ENCODE measurements around the gene ZBTB9. TPM values are rescaled to one million over a fixed set of nuclear protein-coding genes. Genes with fewer than 3 reads are reported as not detected.

The ZBTB9 gene
- total RNA-seq, 1 experiment from 2014 or later, result 18.1 TPM

GRCh38 chr6:33416386-33417127 is 37.8 kb upstream of the ZBTB9 start:
- CTCF ChIA-PET, result no interaction called here
- H3K27me3 Mint-ChIP-seq (ENCODE audit: unreplicated experiment), result peaks cover 17% of the 10 kb centered on the region

GRCh38 chr6:33417128-33417902 is 37.1 kb upstream of the ZBTB9 start:
- CTCF ChIA-PET, result interaction anchor here (1.2 to 1.6 kb wide), 2 partner anchors 22 to 162 kb away, joined by 3 to 4 read pairs; partner anchors contain the start of gene BAK1
- H3K27ac Mint-ChIP-seq (ENCODE audit: unreplicated experiment), result peak overlapping the region; percentile 98
- peaks cover 25% of the 10 kb centered on the region for H3K27me3 Mint-ChIP-seq (ENCODE audit: unreplicated experiment)
- TSS peak; percentile 90 for BruUV-seq (replicated peaks)
- intact Hi-C loops (cut with micrococcal nuclease; ENCODE audit: unreplicated experiment), result no loop called here
- peak overlapping the region; percentile 90 for H3K4me3 Mint-ChIP-seq (ENCODE audit: low read depth, unreplicated experiment)
- peaks cover 60% of the 10 kb centered on the region for H3K36me3 Mint-ChIP-seq (ENCODE audit: insufficient read depth, unreplicated experiment)
- TF ChIP-seq, protein P1, sequence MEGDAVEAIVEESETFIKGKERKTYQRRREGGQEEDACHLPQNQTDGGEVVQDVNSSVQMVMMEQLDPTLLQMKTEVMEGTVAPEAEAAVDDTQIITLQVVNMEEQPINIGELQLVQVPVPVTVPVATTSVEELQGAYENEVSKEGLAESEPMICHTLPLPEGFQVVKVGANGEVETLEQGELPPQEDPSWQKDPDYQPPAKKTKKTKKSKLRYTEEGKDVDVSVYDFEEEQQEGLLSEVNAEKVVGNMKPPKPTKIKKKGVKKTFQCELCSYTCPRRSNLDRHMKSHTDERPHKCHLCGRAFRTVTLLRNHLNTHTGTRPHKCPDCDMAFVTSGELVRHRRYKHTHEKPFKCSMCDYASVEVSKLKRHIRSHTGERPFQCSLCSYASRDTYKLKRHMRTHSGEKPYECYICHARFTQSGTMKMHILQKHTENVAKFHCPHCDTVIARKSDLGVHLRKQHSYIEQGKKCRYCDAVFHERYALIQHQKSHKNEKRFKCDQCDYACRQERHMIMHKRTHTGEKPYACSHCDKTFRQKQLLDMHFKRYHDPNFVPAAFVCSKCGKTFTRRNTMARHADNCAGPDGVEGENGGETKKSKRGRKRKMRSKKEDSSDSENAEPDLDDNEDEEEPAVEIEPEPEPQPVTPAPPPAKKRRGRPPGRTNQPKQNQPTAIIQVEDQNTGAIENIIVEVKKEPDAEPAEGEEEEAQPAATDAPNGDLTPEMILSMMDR (IDR thresholded peaks at IDR 0.05; ENCODE audit: unreplicated experiment), result no peak
- H3K9me3 Mint-ChIP-seq (ENCODE audit: low read depth, unreplicated experiment), result no peaks in the 10 kb centered on the region
- peak; percentile 33 for DNase-seq
- H3K4me1 Mint-ChIP-seq (ENCODE audit: low read depth, unreplicated experiment), result peaks cover 25% of the 10 kb centered on the region

More at GRCh38 chr6:33416386-33417127, 37.8 kb upstream of the ZBTB9 start:
- no peaks in the 10 kb centered on the region for H3K9me3 Mint-ChIP-seq (ENCODE audit: low read depth, unreplicated experiment)
- peak overlapping the region; percentile 98 for H3K27ac Mint-ChIP-seq (ENCODE audit: unreplicated experiment)
- H3K4me1 Mint-ChIP-seq (ENCODE audit: low read depth, unreplicated experiment), result peaks cover 30% of the 10 kb centered on the region
- H3K36me3 Mint-ChIP-seq (ENCODE audit: insufficient read depth, unreplicated experiment), result peaks cover 67% of the 10 kb centered on the region
- DNase-seq, result no peak
- TF ChIP-seq, protein P1 (IDR thresholded peaks at IDR 0.05; ENCODE audit: unreplicated experiment), result no peak
- no TSS peak for BruUV-seq (replicated peaks)
- intact Hi-C loops (cut with micrococcal nuclease; ENCODE audit: unreplicated experiment), result no loop called here
- peak overlapping the region; percentile 90 for H3K4me3 Mint-ChIP-seq (ENCODE audit: low read depth, unreplicated experiment)

GRCh38 chr6:33417903-33418689 is 36.3 kb upstream of the ZBTB9 start, which contains the start of gene CUTA:
Gene CUTA, minus strand, starts transcription at chr6:33418107. Its CDS starts 107 bp downstream, at chr6:33418000.
- intact Hi-C loops (cut with micrococcal nuclease; ENCODE audit: unreplicated experiment), result no loop called here
- H3K27ac Mint-ChIP-seq (ENCODE audit: unreplicated experiment), result peak within 1 kb of the TSS; percentile 98
- peak within 1 kb of the TSS; percentile 90 for H3K4me3 Mint-ChIP-seq (ENCODE audit: low read depth, unreplicated experiment)
- TSS peak; percentile 59 for BruUV-seq (replicated peaks)
- peaks cover 25% of the 10 kb centered on the region for H3K4me1 Mint-ChIP-seq (ENCODE audit: low read depth, unreplicated experiment)
- no peaks in the 10 kb centered on the region for H3K9me3 Mint-ChIP-seq (ENCODE audit: low read depth, unreplicated experiment)
- TF ChIP-seq, protein P1 (IDR thresholded peaks at IDR 0.05; ENCODE audit: unreplicated experiment), result peak; percentile 67
- H3K36me3 Mint-ChIP-seq (ENCODE audit: insufficient read depth, unreplicated experiment), result peaks cover 52% of the 10 kb centered on the region
- H3K27me3 Mint-ChIP-seq (ENCODE audit: unreplicated experiment), result peaks cover 32% of the 10 kb centered on the region
- DNase-seq, result peak; percentile 100
- CTCF ChIA-PET, result interaction anchor here (0.6 to 1.6 kb wide), 4 partner anchors 21 to 415 kb away, joined by 3 to 4 read pairs (median 4); partner anchors contain the start of gene BAK1

Data from Calu3 (cell line).